PC-9 (cell line): Measurements from ENCODE around the gene SLC6A5. TPM values are rescaled to one million over a fixed set of nuclear protein-coding genes. Genes with fewer than 3 reads are reported as not detected.

Source experiments
- BruUV-seq: library from RNA; stranded (reverse); fragments of 400-500 nt; replicated peaks from 2 replicates; lab custom pipeline; 2021; lab: Mats Ljungman, UMichigan
- CTCF ChIA-PET: fragments of 300-600 bp; sonication (Branson Sonifier 250); formaldehyde crosslinking; loops from one replicate; lab custom pipeline; 2022; ENCODE audit warnings: antibody characterized with exemption; lab: Charles Lee
- POLR2A ChIA-PET: fragments of 300-600 bp; sonication (Branson Sonifier 250); formaldehyde crosslinking; loops from one replicate; lab custom pipeline; 2022; ENCODE audit warnings: antibody characterized with exemption; ENCODE audit not compliant: unreplicated experiment; lab: Charles Lee
- DNase-seq, 2 experiments: peaks; one replicate each; pipeline versions ENCODE4 v3.0.0 to v3.0.0-alpha.2; 2015 to 2022; ENCODE audit warnings: mixed read lengths in 1 of 2
- H2AFZ ChIP-seq: fragments of 200-600 bp; sonication (generic); 2 replicates; pipeline ENCODE4 v1.8.1; 2017; ENCODE audit warnings: antibody characterized with exemption
- H3F3A ChIP-seq: fragments of 200-600 bp; sonication (generic); 2 replicates; pipeline ENCODE4 v1.8.1; 2017; ENCODE audit warnings: antibody characterized with exemption, mild to moderate bottlenecking, low read depth; ENCODE audit not compliant: insufficient read depth
- H3K27ac ChIP-seq: fragments of 200-600 bp; sonication (generic); 2 replicates; pipeline ENCODE4 v1.6.1; 2016; ENCODE audit warnings: mixed run types
- H3K27me3 ChIP-seq: fragments of 200-600 bp; sonication (generic); 2 replicates; pipeline ENCODE4 v1.6.1; 2016; ENCODE audit warnings: low read depth, mixed run types; ENCODE audit not compliant: insufficient read depth
- H3K36me3 ChIP-seq: fragments of 200-600 bp; sonication (generic); 2 replicates; pipeline ENCODE4 v1.6.1; 2016; ENCODE audit warnings: low read depth, mixed run types
- H3K4me1 ChIP-seq: fragments of 200-600 bp; sonication (generic); replicated peaks from 2 replicates; pipeline ENCODE4 v1.6.1; 2016; ENCODE audit warnings: mixed run types; ENCODE audit not compliant: insufficient read depth
- H3K4me2 ChIP-seq: fragments of 200-600 bp; sonication (generic); 2 replicates; pipeline ENCODE4 v1.6.1; 2017; ENCODE audit warnings: mixed run types
- H3K4me3 ChIP-seq: fragments of 200-600 bp; sonication (generic); 2 replicates; pipeline ENCODE4 v1.6.1; 2016; ENCODE audit warnings: mixed run types
- H3K79me2 ChIP-seq: fragments of 200-600 bp; sonication (generic); 2 replicates; pipeline ENCODE4 v1.6.1; 2017; ENCODE audit warnings: low read depth, mixed run types
- H3K9me2 ChIP-seq: fragments of 200-600 bp; sonication (generic); 2 replicates; pipeline ENCODE4 v1.8.1; 2017; ENCODE audit warnings: mild to moderate bottlenecking; ENCODE audit not compliant: insufficient read depth
- H3K9me3 ChIP-seq: fragments of 200-600 bp; sonication (generic); 2 replicates; pipeline ENCODE4 v1.8.1; 2016; ENCODE audit warnings: low read depth; ENCODE audit not compliant: insufficient read depth
- H4K20me1 ChIP-seq: fragments of 200-600 bp; sonication (generic); 2 replicates; pipeline ENCODE4 v1.8.1; 2017; ENCODE audit not compliant: insufficient read depth
- EZH2 ChIP-seq: fragments of 200-600 bp; sonication (generic); IDR thresholded peaks from 2 replicates; pipeline ENCODE4 v1.8.0; 2017; ENCODE audit warnings: antibody characterized with exemption, low read depth
- intact Hi-C: fragments of 100-400 bp; cut with micrococcal nuclease; formaldehyde crosslinking; loops from one replicate; pipeline ENCODE4 v1.10.0; 2022; ENCODE audit not compliant: unreplicated experiment
- total RNA-seq: library from RNA; stranded (reverse); gene quantifications from 2 replicates; pipeline ENCODE4 v1.2.3, GENCODE V29; 2021
- TF ChIP-seq, protein P1 (sequence below): fragments of 200-600 bp; sonication (generic); conservative IDR thresholded peaks from 2 replicates; pipeline ENCODE4 v1.6.1; 2017; ENCODE audit warnings: mixed run types, antibody characterized with exemption, mild to moderate bottlenecking, moderate library complexity

SLC6A5 gene
- total RNA-seq, 1 experiment from 2014 or later: not detected

DNA sequence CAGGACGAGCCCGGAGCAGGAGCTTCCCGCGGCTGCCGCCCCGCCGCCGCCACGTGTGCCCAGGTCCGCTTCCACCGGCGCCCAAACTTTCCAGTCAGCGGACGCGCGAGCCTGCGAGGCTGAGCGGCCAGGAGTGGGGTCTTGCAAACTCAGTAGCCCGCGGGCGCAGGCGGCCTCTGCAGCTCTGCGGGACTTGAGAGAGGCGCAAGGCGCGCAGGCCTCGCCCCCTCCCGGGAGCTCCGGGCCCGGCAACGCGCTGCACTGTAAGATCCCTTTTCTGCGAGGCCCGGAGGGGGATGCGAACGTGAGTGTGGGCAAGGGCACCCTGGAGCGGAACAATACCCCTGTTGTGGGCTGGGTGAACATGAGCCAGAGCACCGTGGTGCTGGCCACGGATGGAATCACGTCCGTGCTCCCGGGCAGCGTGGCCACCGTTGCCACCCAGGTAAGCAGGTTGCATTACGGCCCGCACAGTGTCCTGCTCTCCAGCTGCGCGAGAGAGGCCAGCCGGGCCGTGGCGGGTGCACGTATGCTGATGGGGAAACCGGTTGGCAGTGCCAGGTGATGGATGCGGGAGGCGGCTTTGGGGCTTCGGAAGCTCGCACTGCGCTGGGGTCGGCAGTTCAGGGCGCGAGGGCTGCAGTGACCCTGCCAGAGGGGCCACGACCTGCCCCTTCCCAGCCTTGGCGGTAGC lies 2.0 kb downstream of the SLC6A5 start:
- H3K36me3 ChIP-seq: no peaks in the 10 kb centered on the region
- H3K4me1 ChIP-seq: no peaks in the 10 kb centered on the region
- peaks cover 90% of the 10 kb centered on the region for H3K27me3 ChIP-seq
- H3F3A ChIP-seq: no peaks in the 10 kb centered on the region
- H3K9me2 ChIP-seq: no peaks in the 10 kb centered on the region
- no TSS peak for BruUV-seq
- H2AFZ ChIP-seq: no peak overlapping the region
- no peak for TF ChIP-seq EZH2
- TF ChIP-seq, protein P1, sequence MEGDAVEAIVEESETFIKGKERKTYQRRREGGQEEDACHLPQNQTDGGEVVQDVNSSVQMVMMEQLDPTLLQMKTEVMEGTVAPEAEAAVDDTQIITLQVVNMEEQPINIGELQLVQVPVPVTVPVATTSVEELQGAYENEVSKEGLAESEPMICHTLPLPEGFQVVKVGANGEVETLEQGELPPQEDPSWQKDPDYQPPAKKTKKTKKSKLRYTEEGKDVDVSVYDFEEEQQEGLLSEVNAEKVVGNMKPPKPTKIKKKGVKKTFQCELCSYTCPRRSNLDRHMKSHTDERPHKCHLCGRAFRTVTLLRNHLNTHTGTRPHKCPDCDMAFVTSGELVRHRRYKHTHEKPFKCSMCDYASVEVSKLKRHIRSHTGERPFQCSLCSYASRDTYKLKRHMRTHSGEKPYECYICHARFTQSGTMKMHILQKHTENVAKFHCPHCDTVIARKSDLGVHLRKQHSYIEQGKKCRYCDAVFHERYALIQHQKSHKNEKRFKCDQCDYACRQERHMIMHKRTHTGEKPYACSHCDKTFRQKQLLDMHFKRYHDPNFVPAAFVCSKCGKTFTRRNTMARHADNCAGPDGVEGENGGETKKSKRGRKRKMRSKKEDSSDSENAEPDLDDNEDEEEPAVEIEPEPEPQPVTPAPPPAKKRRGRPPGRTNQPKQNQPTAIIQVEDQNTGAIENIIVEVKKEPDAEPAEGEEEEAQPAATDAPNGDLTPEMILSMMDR: no peak
- H3K4me2 ChIP-seq: no peak overlapping the region
- no peak overlapping the region for H3K4me3 ChIP-seq
- POLR2A ChIA-PET: no interaction called here
- intact Hi-C loops: loop anchor here (10.0 kb wide), 1 partner anchor 467 kb away; no protein-coding TSS in a partner anchor
- H3K79me2 ChIP-seq: no peaks in the 10 kb centered on the region
- H3K9me3 ChIP-seq: no peaks in the 10 kb centered on the region
- no peaks in the 10 kb centered on the region for H4K20me1 ChIP-seq
- CTCF ChIA-PET: no interaction called here
- H3K27ac ChIP-seq: no peak overlapping the region
- no peak for DNase-seq

DNA sequence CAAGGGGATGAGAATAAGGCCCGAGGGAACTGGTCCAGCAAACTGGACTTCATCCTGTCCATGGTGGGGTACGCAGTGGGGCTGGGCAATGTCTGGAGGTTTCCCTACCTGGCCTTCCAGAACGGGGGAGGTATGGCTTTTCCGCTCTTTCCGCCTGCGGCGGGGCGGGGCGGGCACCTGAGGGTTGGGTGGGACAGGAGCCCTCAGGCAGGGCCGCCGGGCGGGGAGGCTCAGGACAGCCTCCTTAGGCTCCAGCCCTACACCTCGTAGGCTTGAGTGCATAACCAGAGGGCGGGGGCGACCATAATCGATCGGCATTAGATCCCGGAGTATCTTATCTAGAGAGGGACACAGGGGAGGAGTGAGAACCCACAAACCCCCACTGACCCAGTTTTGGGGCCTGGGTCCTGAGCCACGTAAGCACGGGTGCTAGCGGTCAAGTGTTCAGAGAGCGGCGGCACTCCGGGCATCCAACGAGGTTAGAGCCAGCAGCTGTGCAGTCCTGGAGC lies 4.9 kb downstream of the SLC6A5 start:
- no peak overlapping the region for H2AFZ ChIP-seq
- H3K4me1 ChIP-seq: no peaks in the 10 kb centered on the region
- H4K20me1 ChIP-seq: no peaks in the 10 kb centered on the region
- intact Hi-C loops: loop anchor here (10.0 kb wide), 1 partner anchor 470 kb away; no protein-coding TSS in a partner anchor
- no peaks in the 10 kb centered on the region for H3K9me3 ChIP-seq
- BruUV-seq: no TSS peak
- TF ChIP-seq EZH2: no peak
- TF ChIP-seq, protein P1: no peak
- H3F3A ChIP-seq: no peaks in the 10 kb centered on the region
- H3K27me3 ChIP-seq: peaks cover 88% of the 10 kb centered on the region
- H3K79me2 ChIP-seq: no peaks in the 10 kb centered on the region
- CTCF ChIA-PET: no interaction called here
- DNase-seq: no peak
- no peaks in the 10 kb centered on the region for H3K9me2 ChIP-seq
- H3K4me2 ChIP-seq: no peak overlapping the region
- H3K36me3 ChIP-seq: no peaks in the 10 kb centered on the region
- H3K27ac ChIP-seq: no peak overlapping the region
- H3K4me3 ChIP-seq: no peak overlapping the region
- POLR2A ChIA-PET: no interaction called here

DNA sequence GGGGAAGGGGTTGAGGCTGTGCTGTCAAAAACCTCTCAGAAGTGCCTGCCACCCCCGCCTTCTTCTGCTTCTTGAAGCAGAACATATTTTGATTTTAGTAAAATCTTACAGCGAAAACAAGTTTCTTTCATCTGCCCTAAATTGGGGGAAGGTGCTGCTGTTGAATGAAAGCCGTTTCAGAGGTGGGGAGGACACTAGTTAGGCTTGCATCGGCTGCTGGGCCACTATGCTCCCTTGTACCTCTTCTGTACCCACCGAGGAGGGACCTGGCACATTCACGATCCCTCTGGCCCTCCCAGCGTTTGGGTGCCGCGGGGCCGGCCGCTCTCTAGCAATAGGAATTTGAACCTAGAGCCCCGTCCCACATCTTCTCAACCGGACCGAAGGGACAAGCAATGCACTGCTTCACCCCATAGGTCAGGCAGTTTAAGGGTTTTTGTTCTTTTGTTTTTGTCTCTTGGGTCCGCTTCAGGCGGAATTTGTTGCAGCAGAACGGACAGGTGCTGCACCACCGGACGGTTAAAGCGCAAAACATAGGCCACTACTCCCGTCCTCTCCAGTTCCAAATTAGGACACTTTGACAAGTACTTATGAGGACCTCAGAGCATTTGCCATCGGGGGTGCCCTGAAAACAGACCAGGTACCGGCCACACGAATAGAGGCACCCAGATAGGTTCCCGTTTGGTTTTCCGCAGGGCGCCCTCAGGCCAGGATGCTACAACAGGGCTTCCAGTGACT lies 5.6 kb downstream of the SLC6A5 start:
- intact Hi-C loops: loop anchor here (10.0 kb wide), 1 partner anchor 470 kb away; no protein-coding TSS in a partner anchor

More for the DNA sequence above, 5.6 kb downstream of the SLC6A5 start:
- Histone ChIP-seq H3K4me1 (no peaks in the 10 kb centered on the region), H3K9me3 (no peaks in the 10 kb centered on the region), H3K79me2 (no peaks in the 10 kb centered on the region), H3F3A (no peaks in the 10 kb centered on the region), H3K4me2 (no peak overlapping the region), H3K27me3 (peaks cover 88% of the 10 kb centered on the region), H2AFZ (no peak overlapping the region), H3K27ac (no peak overlapping the region), H3K9me2 (no peaks in the 10 kb centered on the region), H4K20me1 (no peaks in the 10 kb centered on the region), H3K4me3 (no peak overlapping the region), H3K36me3 (no peaks in the 10 kb centered on the region)
- DNase-seq: no peak
- ChIA-PET POLR2A (no interaction called here), CTCF (no interaction called here)
- TF ChIP-seq EZH2: no peak
- TF ChIP-seq, protein P1: no peak
- BruUV-seq: no TSS peak
